OCI-LY1 (cell line): ENCODE results near the gene PSMA7.

Experiments used
- CTCF ChIP-seq: fragments of 200-600 bp; sonication (generic), shearing (Covaris generic); IDR thresholded peaks from 2 replicates; pipeline ENCODE4 v1.5.1; 2017; ENCODE audit warnings: mild to moderate bottlenecking, antibody characterized with exemption, low read length, moderate library complexity, mixed read lengths
- EZH2 ChIP-seq: fragments of 200-600 bp; sonication (generic), shearing (Covaris generic); IDR thresholded peaks from 2 replicates; pipeline ENCODE4 v1.8.0; 2017; ENCODE audit warnings: borderline replicate concordance, mixed run types, mild to moderate bottlenecking, antibody characterized with exemption, low read length, moderate library complexity, mixed read lengths

GRCh38 chr20:62105592-62105991, 37.6 kb downstream of the PSMA7 start:
- TF ChIP-seq CTCF (no peak), EZH2 (no peak)
